WTC11 (cell line): ENCODE results near the gene OTUD3. TPM values are rescaled to one million over a fixed set of nuclear protein-coding genes. Genes with fewer than 3 reads are reported as not detected.

Experiments
- ATAC-seq: fragments of 200-7000 bp; cut with Tn5 transposase; 2 replicates; pipeline ENCODE4 v1.10.0; 2021; ENCODE audit warnings: mild to moderate bottlenecking, moderate library complexity
- CTCF ChIA-PET: fragments of 300-600 bp; sonication (Branson Sonifier 250); formaldehyde crosslinking; loops from one replicate; lab custom pipeline; 2021; ENCODE audit warnings: antibody characterized with exemption; lab: Charles Lee
- POLR2A ChIA-PET: fragments of 350-600 bp; sonication (Branson Sonifier 250); formaldehyde crosslinking; loops from one replicate; lab custom pipeline; 2021; ENCODE audit warnings: antibody characterized with exemption; lab: Charles Lee
- DNase-seq: peaks from one replicate; pipeline ENCODE4 v3.0.0; 2021; ENCODE audit warnings: low spot score
- H3K27ac Mint-ChIP-seq: 2 replicates; pipeline ENCODE4 v1.8.0; 2021; ENCODE audit warnings: mixed read lengths
- H3K27me3 Mint-ChIP-seq: 2 replicates; pipeline ENCODE4 v1.8.0; 2021; ENCODE audit warnings: low read depth, mild to moderate bottlenecking, moderate library complexity, mixed read lengths
- H3K36me3 Mint-ChIP-seq: 2 replicates; pipeline ENCODE4 v1.8.0; 2021; ENCODE audit warnings: mixed read lengths
- H3K4me1 Mint-ChIP-seq: 2 replicates; pipeline ENCODE4 v1.8.0; 2022; ENCODE audit warnings: mixed read lengths
- H3K4me3 Mint-ChIP-seq: 2 replicates; pipeline ENCODE4 v1.8.0; 2021; ENCODE audit warnings: mild to moderate bottlenecking, moderate library complexity, mixed read lengths
- H3K9me3 Mint-ChIP-seq: 2 replicates; pipeline ENCODE4 v1.8.0; 2021; ENCODE audit warnings: mixed read lengths
- ARID4B ChIP-seq: sonication (generic); formaldehyde crosslinking; IDR thresholded peaks from 2 replicates; pipeline ENCODE4 v1.8.0; 2023; ENCODE audit warnings: missing genetic modification reagents, mild to moderate bottlenecking, borderline replicate concordance
- ATF2 ChIP-seq: sonication (generic); formaldehyde crosslinking; IDR thresholded peaks from 2 replicates; pipeline ENCODE4 v1.8.1; 2022; ENCODE audit warnings: low read depth, missing genetic modification reagents, borderline replicate concordance
- ESRRA ChIP-seq: sonication (generic); formaldehyde crosslinking; IDR thresholded peaks from 2 replicates; pipeline ENCODE4 v1.8.1; 2022; ENCODE audit warnings: mild to moderate bottlenecking, missing genetic modification reagents, borderline replicate concordance
- ETV6 ChIP-seq: sonication (generic); formaldehyde crosslinking; IDR thresholded peaks from 2 replicates; pipeline ENCODE4 v1.8.1; 2022; ENCODE audit warnings: mild to moderate bottlenecking, missing genetic modification reagents
- FOXK1 ChIP-seq: sonication (generic); formaldehyde crosslinking; IDR thresholded peaks from 2 replicates; pipeline ENCODE4 v1.8.0; 2022; ENCODE audit warnings: mild to moderate bottlenecking, moderate library complexity, missing genetic modification reagents
- GABPB1 ChIP-seq: sonication (generic); formaldehyde crosslinking; IDR thresholded peaks from 2 replicates; pipeline ENCODE4 v1.8.1; 2023; ENCODE audit warnings: mild to moderate bottlenecking, missing genetic modification reagents
- MXD4 ChIP-seq: fragments of 250-450 bp; sonication (Bioruptor Pico); IDR thresholded peaks from 2 replicates; pipeline ENCODE4 v1.8.0; 2021; ENCODE audit warnings: mild to moderate bottlenecking, moderate library complexity, borderline replicate concordance
- NFATC4 ChIP-seq: fragments of 250-450 bp; sonication (Bioruptor Pico); IDR thresholded peaks from 2 replicates; pipeline ENCODE4 v1.9.0; 2021; ENCODE audit warnings: mild to moderate bottlenecking
- NR2C2 ChIP-seq: sonication (generic); formaldehyde crosslinking; IDR thresholded peaks from 2 replicates; pipeline ENCODE4 v1.8.0; 2022; ENCODE audit warnings: mild to moderate bottlenecking, missing genetic modification reagents
- PRRX2 ChIP-seq: fragments of 250-450 bp; sonication (Bioruptor Pico); IDR thresholded peaks from 2 replicates; pipeline ENCODE4 v1.8.0; 2021; ENCODE audit warnings: mild to moderate bottlenecking
- STAT6 ChIP-seq: sonication (generic); formaldehyde crosslinking; conservative IDR thresholded peaks from 2 replicates; pipeline ENCODE4 v1.8.1; 2023; ENCODE audit warnings: mild to moderate bottlenecking, low read depth, missing genetic modification reagents, moderate library complexity
- ZBTB21 ChIP-seq: sonication (generic); formaldehyde crosslinking; IDR thresholded peaks from 2 replicates; pipeline ENCODE4 v1.8.1; 2023; ENCODE audit warnings: mild to moderate bottlenecking, missing genetic modification reagents, borderline replicate concordance
- ZMAT4 ChIP-seq: fragments of 250-450 bp; sonication (Bioruptor Pico); IDR thresholded peaks from 2 replicates; pipeline ENCODE4 v1.9.0; 2021; ENCODE audit warnings: mild to moderate bottlenecking
- ZNF416 ChIP-seq: fragments of 250-450 bp; sonication (Bioruptor Pico); IDR thresholded peaks from 2 replicates; pipeline ENCODE4 v1.9.0; 2021; ENCODE audit warnings: mild to moderate bottlenecking, inconsistent platforms
- total RNA-seq: library from RNA; stranded (reverse); gene quantifications from 3 replicates; pipeline ENCODE4 v1.2.3, GENCODE V29; 2021

Gene OTUD3
- total RNA-seq, 1 experiment from 2014 or later = 16.1 TPM

GRCh38 chr1:19949016-19949415 is 66.8 kb downstream of the OTUD3 start:
- DNase-seq (no peak), ATAC-seq (no peak)
- POLR2A ChIA-PET = no interaction called here
- peaks cover 12% of the 10 kb centered on the region for H3K36me3 Mint-ChIP-seq
- TF ChIP-seq MXD4 (CRISPR knock-in tag) = no peak
- H3K27me3 Mint-ChIP-seq = no peaks in the 10 kb centered on the region; the same call in 1 of the 2 replicates
- CTCF ChIA-PET = interaction anchor here (0.5 to 0.7 kb wide), 2 partner anchors 8 to 196 kb away, joined by 3 read pairs; no protein-coding TSS in a partner anchor
- peaks cover 21% of the 10 kb centered on the region for H3K4me1 Mint-ChIP-seq
- H3K9me3 Mint-ChIP-seq = peaks cover 18% of the 10 kb centered on the region
- no peak overlapping the region for H3K4me3 Mint-ChIP-seq
- no peak overlapping the region for H3K27ac Mint-ChIP-seq

GRCh38 chr1:19954059-19954458 is 71.9 kb downstream of the OTUD3 start:
- H3K27me3 Mint-ChIP-seq = peaks cover 6% of the 10 kb centered on the region
- ChIA-PET POLR2A (no interaction called here), CTCF (no interaction called here)
- no peak overlapping the region for H3K27ac Mint-ChIP-seq
- H3K4me3 Mint-ChIP-seq = no peak overlapping the region
- no peak for ATAC-seq
- TF ChIP-seq ZNF416 (CRISPR knock-in tag) (no peak), GABPB1 (CRISPR knock-in tag) (no peak), STAT6 (CRISPR knock-in tag) (no peak), ARID4B (CRISPR knock-in tag) (no peak), PRRX2 (CRISPR knock-in tag) (no peak), NFATC4 (CRISPR knock-in tag) (no peak), ETV6 (CRISPR knock-in tag) (no peak), NR2C2 (CRISPR knock-in tag) (no peak), ZBTB21 (CRISPR knock-in tag) (no peak), ZMAT4 (CRISPR knock-in tag) (no peak), FOXK1 (no peak), ATF2 (CRISPR knock-in tag) (no peak), ESRRA (CRISPR knock-in tag) (no peak)
- TF ChIP-seq, all 79 proteins: peak for 0
- peaks cover 31% of the 10 kb centered on the region for H3K9me3 Mint-ChIP-seq
- peaks cover 24% of the 10 kb centered on the region for H3K36me3 Mint-ChIP-seq
- H3K4me1 Mint-ChIP-seq = peaks cover 28% of the 10 kb centered on the region
- DNase-seq = no peak
